Ovary (tissue), 3 donors: ENCODE results near the gene SSX7.
"Not testable (repeated sequence)": the region's sequence is repeated elsewhere in the genome, so short reads cannot be mapped to it uniquely, and the experiment has no call there.

Experiments used
- CTCF ChIP-seq, 3 donors: fragments of 450-650 bp in 2 of 3; fragments of 200-600 bp in 1 of 3; IDR thresholded peaks; one replicate each; pipeline versions ENCODE4 v1.5.1 to v1.8.0; 2016 to 2022; ENCODE audit warnings: antibody characterized with exemption in 3 of 3, mild to moderate bottlenecking in 1 of 3
- EP300 ChIP-seq: sonication (generic); formaldehyde crosslinking; IDR thresholded peaks from one replicate; pipeline ENCODE4 v1.6.1; 2017; ENCODE audit warnings: antibody characterized with exemption
- POLR2A ChIP-seq: fragments of 450-650 bp; IDR thresholded peaks from one replicate; pipeline ENCODE4 v1.6.1; 2017; ENCODE audit warnings: antibody characterized with exemption, mild to moderate bottlenecking, moderate library complexity
- donor health status: DM: no; HTN: no; CAD: no.

- TF ChIP-seq CTCF (IDR thresholded peaks at IDR 0.05); POLR2A; EP300: not testable (repeated sequence)
These were observed at the start of gene SSX7 for GRCh38 chrX:52654800-52655199.
